GM19035 (cell line): ENCODE data around the gene NEBL.
"Not testable (repeated sequence)": the region's sequence is repeated elsewhere in the genome, so short reads cannot be mapped to it uniquely, and the experiment has no call there.

Source experiments
- ATAC-seq: cut with Tn5 transposase; IDR thresholded peaks from one replicate; pipeline ENCODE4 v1.9.1; 2021; ENCODE audit not compliant: unreplicated experiment

The NEBL gene

GRCh38 chr10:20897146-20897825, at the start of gene NEBL:
NEBL (minus strand) TSS chr10:20897311; CDS start chr10:20897205, 106 bp downstream.
- ATAC-seq, result no peak

GRCh38 chr10:20945546-20946332, 48.6 kb upstream of the NEBL start:
- ATAC-seq, result no peak

- ATAC-seq, result no peak
These were observed 47.8 kb upstream of the NEBL start for GRCh38 chr10:20944789-20945502.

- ATAC-seq, result not testable (repeated sequence)
These were observed 42.3 kb upstream of the NEBL start for GRCh38 chr10:20939414-20939813.

- ATAC-seq, result no peak
These were observed 39.3 kb upstream of the NEBL start for GRCh38 chr10:20936396-20936795.

GRCh38 chr10:20935931-20936330, 38.8 kb upstream of the NEBL start:
- no peak for ATAC-seq

- ATAC-seq, result no peak
These were observed 38.2 kb upstream of the NEBL start for GRCh38 chr10:20935301-20935700.

- ATAC-seq, result no peak
These were observed 36.6 kb upstream of the NEBL start for GRCh38 chr10:20933705-20934104.

GRCh38 chr10:20932606-20933126, 35.6 kb upstream of the NEBL start:
- no peak for ATAC-seq

- ATAC-seq, result no peak
These were observed 34.2 kb upstream of the NEBL start for GRCh38 chr10:20931156-20931795.

- no peak for ATAC-seq
These were observed 30.3 kb upstream of the NEBL start for GRCh38 chr10:20927456-20927855.

- no peak for ATAC-seq
These were observed 25.3 kb upstream of the NEBL start for GRCh38 chr10:20922451-20922850.

GRCh38 chr10:20922033-20922432, 24.9 kb upstream of the NEBL start:
- no peak for ATAC-seq

- ATAC-seq, result no peak
These were observed 22.9 kb upstream of the NEBL start for GRCh38 chr10:20920061-20920460.

- ATAC-seq, result no peak
These were observed 22.4 kb upstream of the NEBL start for GRCh38 chr10:20919481-20919880.

GRCh38 chr10:20916976-20917375, 19.9 kb upstream of the NEBL start:
- ATAC-seq, result no peak

GRCh38 chr10:20912969-20913368, 15.9 kb upstream of the NEBL start:
- no peak for ATAC-seq

GRCh38 chr10:20911626-20912025, 14.5 kb upstream of the NEBL start:
- no peak for ATAC-seq

GRCh38 chr10:20909801-20910200, 12.7 kb upstream of the NEBL start:
- ATAC-seq, result no peak

- ATAC-seq, result no peak
These were observed 11.3 kb upstream of the NEBL start for GRCh38 chr10:20908391-20908790.
